ENCODE measurements around the gene ZNF407.

ZNF407 gene

DNA sequence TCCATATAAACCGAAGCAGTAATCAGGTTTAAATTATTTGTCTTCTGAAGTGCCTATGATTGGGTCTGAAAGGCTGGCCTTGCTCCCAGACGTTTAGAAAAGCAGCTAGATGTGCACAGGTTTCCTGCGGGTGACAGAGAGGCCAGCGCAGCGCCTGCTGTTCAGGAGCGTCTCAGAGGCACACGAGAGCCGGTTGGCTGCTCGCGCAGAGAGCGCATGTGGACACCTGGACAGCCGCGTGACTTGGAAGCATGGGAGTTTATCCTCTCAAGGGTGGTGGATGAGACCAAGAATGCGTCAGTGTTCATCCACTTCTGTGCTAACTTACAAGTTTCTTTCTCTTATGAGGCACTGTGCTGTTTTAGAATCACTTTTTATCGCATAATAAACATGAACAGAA, 307.6 kb downstream of the ZNF407 start:
- no peak for DNase-seq (ENCODE audit: low read depth)
- TF ChIP-seq, protein P1, sequence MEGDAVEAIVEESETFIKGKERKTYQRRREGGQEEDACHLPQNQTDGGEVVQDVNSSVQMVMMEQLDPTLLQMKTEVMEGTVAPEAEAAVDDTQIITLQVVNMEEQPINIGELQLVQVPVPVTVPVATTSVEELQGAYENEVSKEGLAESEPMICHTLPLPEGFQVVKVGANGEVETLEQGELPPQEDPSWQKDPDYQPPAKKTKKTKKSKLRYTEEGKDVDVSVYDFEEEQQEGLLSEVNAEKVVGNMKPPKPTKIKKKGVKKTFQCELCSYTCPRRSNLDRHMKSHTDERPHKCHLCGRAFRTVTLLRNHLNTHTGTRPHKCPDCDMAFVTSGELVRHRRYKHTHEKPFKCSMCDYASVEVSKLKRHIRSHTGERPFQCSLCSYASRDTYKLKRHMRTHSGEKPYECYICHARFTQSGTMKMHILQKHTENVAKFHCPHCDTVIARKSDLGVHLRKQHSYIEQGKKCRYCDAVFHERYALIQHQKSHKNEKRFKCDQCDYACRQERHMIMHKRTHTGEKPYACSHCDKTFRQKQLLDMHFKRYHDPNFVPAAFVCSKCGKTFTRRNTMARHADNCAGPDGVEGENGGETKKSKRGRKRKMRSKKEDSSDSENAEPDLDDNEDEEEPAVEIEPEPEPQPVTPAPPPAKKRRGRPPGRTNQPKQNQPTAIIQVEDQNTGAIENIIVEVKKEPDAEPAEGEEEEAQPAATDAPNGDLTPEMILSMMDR (IDR thresholded peaks at IDR 0.05; ENCODE audit: insufficient read depth, low read depth, low read length, missing control alignments), result no peak
- H3K4me3 ChIP-seq (ENCODE audit: low read depth, low read length), result no peak overlapping the region

DNA sequence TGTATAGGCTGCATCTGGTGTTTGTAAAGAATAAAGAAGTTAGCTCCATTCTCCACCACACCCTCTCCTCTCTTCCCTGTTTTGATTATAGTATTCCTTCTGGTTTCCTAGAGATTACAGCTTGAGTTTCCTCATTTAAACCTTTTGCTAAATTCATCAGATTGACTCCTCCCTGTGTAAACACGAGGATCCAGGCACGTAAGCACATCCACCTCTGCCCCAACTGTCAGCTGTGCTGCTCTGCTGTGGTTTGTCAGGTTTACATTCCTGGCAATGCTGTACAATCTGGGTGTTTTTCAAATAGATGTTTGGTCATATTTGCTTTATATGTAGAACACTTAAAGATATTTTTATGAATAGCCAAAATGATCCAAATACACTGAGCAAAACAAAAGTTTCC, 308.5 kb downstream of the ZNF407 start:
- no peak overlapping the region for H3K4me3 ChIP-seq (ENCODE audit: low read depth, low read length)
- DNase-seq (ENCODE audit: low read depth), result no peak
- TF ChIP-seq, protein P1 (IDR thresholded peaks at IDR 0.05; ENCODE audit: insufficient read depth, low read depth, low read length, missing control alignments), result no peak

DNA sequence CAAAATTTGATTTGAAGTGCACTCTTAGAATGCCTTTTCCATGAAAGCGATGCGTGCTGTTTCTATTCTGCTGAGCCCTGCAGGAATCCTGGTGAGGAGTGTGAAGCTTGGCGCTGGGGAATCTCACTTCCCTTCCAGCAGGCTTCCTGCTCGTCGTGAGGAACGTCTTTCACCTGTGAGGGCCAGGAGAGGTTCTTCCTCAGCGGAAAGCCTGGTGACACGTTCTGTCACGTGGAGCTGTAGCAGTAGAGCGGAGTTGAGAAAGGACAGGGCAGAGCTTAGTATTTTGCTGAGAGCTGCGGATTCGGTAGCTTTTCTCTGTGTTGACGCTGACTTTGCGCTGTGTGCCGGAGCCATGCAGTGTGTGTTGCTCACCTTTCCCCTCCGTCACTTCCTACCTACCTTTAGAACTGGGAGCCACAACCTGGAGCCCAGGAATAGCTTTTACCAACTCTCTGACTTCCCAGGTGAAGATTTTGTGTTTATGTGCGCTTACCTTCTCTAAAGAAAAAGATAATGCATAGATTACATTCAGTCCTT, 316.5 kb downstream of the ZNF407 start:
- TF ChIP-seq, protein P1 (IDR thresholded peaks at IDR 0.05; ENCODE audit: insufficient read depth, low read depth, low read length, missing control alignments), result no peak
- no peak overlapping the region for H3K4me3 ChIP-seq (ENCODE audit: low read depth, low read length)
- no peak for DNase-seq (ENCODE audit: low read depth)

DNA sequence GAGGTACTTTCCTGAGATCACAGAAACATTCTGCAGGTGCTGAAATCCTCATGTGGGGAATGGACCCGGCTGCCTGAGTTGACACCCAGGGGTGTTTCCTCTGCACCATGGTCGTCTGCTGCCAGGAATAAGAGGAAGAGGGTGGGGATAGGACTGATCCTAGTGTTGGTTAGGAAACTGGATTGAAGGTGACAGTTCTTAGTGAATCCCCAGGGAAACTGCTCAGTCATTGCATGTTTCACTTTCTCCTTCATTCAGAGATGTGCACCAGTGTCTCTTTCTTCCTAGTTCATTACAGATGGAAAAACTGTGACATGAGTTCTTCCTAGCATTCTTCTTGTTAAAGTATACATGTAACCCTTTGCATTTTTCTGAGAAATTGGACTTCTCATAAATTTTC, 317.0 kb downstream of the ZNF407 start:
- TF ChIP-seq, protein P1 (IDR thresholded peaks at IDR 0.05; ENCODE audit: insufficient read depth, low read depth, low read length, missing control alignments), result no peak
- no peak for DNase-seq (ENCODE audit: low read depth)
- no peak overlapping the region for H3K4me3 ChIP-seq (ENCODE audit: low read depth, low read length)

DNA sequence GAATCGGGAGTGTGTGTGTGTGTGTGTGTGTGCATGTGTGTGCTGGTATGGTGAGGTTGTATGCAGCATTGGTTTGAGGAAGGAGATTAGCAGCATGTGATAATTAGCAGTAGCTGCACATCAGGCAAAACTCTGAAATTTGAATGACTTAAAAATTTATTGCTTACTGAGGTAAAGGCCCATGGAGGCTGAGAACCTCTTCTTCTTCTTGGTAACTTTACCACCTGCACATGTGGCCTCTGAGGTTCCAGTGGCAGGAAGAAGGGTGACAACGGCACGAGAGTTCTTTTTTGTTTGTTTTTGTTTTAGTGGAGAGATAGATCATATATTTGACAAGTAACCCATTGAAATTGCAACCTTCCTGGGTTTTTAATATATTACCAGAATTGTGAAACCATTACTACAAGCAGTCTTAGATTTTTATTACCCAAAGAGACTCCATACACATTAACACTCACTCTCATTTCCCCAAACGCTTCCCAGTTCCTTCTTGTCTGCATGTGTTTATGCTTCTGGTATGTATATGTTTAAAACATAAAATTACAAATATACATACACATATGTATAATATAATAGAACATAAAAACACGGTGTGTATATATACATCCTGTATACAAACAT, 319.2 kb downstream of the ZNF407 start:
- H3K4me3 ChIP-seq (ENCODE audit: low read depth, low read length), result no peak overlapping the region
- DNase-seq (ENCODE audit: low read depth), result no peak
- TF ChIP-seq, protein P1 (IDR thresholded peaks at IDR 0.05; ENCODE audit: insufficient read depth, low read depth, low read length, missing control alignments), result no peak

DNA sequence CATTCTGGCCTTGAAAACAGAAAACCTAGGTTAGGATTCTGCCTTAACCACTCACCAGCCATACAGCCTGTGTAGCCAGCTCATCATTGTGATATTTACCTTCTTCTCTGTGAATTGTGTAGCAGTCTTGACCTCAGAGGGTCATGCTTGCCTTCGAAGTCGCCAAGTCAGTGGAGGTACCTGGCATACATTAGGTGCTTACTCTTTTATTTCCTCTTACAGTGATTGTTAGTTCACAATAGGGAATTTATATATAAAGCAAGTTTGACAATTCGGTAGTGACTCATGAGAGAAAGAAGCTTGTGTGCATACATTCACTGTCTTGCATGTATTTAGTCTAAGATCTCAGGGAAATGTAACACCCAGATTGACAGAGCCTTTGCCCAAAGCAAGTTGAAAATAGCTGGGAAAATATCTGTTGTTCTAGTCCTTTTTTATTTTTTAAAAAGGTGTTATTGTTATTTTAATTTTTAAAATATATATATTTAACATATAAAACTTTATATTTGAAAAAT, 320.7 kb downstream of the ZNF407 start:
- no peak overlapping the region for H3K4me3 ChIP-seq (ENCODE audit: low read depth, low read length)
- TF ChIP-seq, protein P1 (IDR thresholded peaks at IDR 0.05; ENCODE audit: insufficient read depth, low read depth, low read length, missing control alignments), result no peak
- no peak for DNase-seq (ENCODE audit: low read depth)
